Activated CD8-positive, alpha-beta memory T cell treated with anti-CD3 and anti-CD28 coated beads for 36 hours (primary cell): ENCODE data around the gene RIC3. TPM values are rescaled to one million over a fixed set of nuclear protein-coding genes. Genes with fewer than 3 reads are reported as not detected.

Experiments used
- CTCF ChIA-PET: fragments of 350-600 bp; sonication (Branson Sonifier 250); formaldehyde crosslinking; loops from one replicate; lab custom pipeline; 2021; ENCODE audit warnings: antibody characterized with exemption; lab: Charles Lee
- POLR2A ChIA-PET: fragments of 350-600 bp; sonication (Branson Sonifier 250); formaldehyde crosslinking; loops from one replicate; lab custom pipeline; 2021; ENCODE audit warnings: antibody characterized with exemption; lab: Charles Lee
- total RNA-seq, 2 experiments: library from RNA; stranded (reverse); gene quantifications; one replicate each; pipeline ENCODE4 v1.2.3, GENCODE V29; 2021

The RIC3 gene
- total RNA-seq, 2 experiments from 2014 or later = 8.0 to 9.8 TPM

GRCh38 chr11:8109675-8110074, 59.1 kb downstream of the RIC3 start:
- CTCF ChIA-PET = interaction anchor here (1.2 to 2.2 kb wide), 2 partner anchors 10 to 76 kb away, joined by 4 to 9 read pairs; no protein-coding TSS in a partner anchor
- POLR2A ChIA-PET = no interaction called here

DNA sequence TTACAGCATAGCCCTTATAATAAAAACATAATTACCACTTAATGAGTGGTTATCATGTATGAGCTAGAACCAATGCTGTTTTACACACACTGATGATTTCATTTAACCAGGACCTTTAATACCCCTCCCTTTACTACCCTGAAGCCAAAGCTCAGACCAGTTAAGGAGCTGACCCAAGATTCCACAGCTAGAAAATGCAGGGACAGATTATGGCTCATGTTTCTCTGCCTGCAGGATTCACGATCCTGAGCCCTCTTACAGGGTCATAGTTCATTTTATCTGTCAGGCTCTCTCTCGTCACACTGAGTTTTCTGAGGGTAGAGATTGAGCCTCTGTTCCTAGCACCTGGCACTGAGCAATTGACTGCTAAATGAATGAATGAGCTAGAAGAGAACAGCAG, 60.4 kb downstream of the RIC3 start:
- POLR2A ChIA-PET = no interaction called here
- CTCF ChIA-PET = interaction anchor here (0.6 to 1.6 kb wide), 3 partner anchors 9 to 297 kb away, joined by 4 to 5 read pairs (median 4); no protein-coding TSS in a partner anchor

DNA sequence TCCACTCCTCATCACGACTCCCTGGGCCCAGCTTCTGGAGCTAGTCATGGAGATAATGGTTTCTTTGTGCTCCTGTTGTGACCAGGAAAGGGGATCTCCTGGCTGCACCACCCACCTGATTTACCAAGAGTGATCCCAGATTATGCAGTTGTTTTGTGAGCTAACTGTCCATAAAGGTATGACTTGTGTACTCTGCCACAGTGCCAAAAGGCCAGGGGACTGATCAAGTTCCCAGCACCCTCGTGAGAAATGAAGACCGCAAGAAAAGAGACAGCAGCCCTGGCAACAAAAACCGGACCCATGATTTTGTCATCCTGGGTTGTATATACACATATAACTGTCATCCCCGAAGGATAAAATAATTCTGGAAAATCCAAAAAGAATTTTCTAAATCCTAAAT, 61.2 kb downstream of the RIC3 start:
- CTCF ChIA-PET = interaction anchor here (0.6 to 1.6 kb wide), 2 partner anchors 8 to 298 kb away, joined by 4 to 5 read pairs; no protein-coding TSS in a partner anchor

DNA sequence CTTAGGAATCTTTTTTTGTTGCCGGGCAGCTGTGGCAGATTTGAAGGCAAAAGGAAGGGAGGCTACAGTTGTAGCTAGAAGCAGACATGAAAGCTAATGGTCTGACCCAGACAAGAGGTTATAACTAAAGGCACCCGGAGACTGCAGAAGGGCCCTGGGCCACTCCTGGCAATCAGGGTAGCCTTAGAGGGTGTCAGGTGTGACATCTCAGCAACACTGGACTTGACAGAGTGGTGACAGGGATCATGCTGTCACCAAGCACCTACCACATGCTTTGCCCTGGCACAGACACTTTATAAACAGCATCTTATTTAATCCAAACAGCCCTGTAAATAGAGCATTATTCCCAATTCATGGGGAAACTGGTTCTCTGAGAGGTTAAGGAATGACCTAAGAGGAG, 62.1 kb downstream of the RIC3 start:
- ChIA-PET CTCF (no interaction called here), POLR2A (no interaction called here)

More for the DNA sequence above, 61.2 kb downstream of the RIC3 start:
- POLR2A ChIA-PET = no interaction called here

- POLR2A ChIA-PET = no interaction called here
- CTCF ChIA-PET = interaction anchor here (0.8 kb wide), 1 partner anchor 88 kb away, joined by 3 read pairs; no protein-coding TSS in a partner anchor
Measured at GRCh38 chr11:8105666-8106065, 63.2 kb downstream of the RIC3 start.

DNA sequence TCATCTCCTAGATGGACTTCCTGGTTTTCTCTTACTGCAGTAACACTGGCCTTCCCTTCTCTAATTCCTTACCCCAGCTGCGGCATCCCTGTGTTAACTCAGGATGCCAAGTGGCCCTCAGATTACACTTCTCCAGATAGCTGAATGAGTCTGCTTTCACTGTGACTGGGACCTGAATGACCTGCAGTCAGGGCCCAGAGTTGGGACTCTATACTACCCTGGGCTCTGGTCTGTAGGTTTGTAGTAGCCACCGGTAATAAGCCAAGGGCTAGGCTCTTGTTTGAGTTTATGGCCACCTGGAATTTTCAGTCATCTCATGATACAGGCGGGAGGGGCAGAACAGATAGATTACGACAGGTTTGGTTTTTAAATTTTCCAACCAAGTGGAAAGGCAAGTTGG, 63.7 kb downstream of the RIC3 start:
- ChIA-PET POLR2A (no interaction called here), CTCF (interaction anchor here (0.8 kb wide), 1 partner anchor 87 kb away, joined by 3 read pairs; no protein-coding TSS in a partner anchor)

DNA sequence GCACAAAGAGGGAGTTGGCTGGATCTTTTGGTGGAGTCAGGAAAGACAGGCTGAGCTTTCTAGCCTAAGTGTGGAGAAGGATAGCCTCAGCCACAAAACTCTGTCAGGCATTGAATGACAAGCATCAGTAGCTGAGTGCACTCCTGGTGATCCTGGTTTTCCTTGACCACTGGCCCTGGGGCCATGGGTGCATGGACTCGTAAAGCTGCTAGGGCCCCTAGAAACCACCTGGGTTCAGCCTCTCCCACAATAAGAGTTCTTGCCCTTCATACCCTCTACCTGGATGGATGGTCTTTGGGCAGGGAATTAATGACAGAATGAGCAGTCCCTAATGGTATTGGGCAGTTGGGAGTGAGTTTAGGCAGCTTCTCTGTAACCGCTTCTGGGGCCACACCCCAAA, 64.9 kb downstream of the RIC3 start:
- ChIA-PET CTCF (interaction anchor here (0.9 kb wide), 1 partner anchor 12 kb away, joined by 3 read pairs; no protein-coding TSS in a partner anchor), POLR2A (no interaction called here)

DNA sequence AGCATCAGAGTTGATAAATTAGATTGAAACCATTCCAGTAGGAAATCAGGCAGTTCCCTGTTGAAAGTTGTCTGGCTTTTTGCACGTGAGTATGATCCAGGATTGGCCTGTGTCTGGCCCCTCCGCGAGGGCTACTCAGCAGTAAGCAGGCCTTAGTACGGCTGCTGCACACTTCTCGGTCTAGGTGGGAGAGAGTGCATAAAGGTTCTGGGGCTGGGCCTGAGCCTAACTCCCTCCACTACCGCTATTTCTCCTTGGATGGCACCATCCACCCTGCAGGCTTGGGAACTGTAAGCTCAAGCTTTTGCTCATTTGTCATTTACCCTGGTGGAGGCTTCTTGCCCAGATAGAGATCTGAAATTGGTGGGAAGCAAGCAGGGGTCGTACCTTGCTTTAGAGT, 65.9 kb downstream of the RIC3 start:
- POLR2A ChIA-PET = no interaction called here

DNA sequence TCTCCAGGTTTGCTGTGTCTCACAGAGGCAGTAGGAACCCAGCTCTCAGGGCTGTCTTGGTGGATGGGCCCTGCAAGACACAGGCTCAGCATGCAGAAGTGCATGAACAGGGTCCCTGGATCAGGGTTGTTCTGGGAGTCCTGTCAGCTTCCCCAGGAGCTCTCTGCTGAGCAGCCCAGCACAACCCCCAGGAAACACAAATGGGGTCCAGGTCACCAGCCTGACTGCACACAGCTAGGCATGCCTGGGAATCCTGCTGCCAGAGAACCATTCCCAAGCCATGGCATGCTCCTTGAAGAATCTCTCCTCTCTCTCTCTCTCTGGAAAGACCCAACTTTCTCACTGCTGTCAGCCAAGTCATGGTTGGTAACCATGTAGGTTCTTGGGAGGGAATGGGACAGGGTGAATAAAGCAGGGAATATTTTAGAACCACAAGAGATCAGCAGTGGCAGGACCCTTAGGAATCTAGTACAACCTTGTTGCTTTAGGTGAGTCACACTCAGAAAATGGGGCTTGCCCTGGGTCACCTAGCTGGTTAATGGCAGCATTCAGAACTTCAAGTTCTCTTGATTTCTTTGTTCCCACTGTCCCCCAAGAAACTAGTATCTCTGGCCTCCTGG, 66.4 kb downstream of the RIC3 start:
- CTCF ChIA-PET = interaction anchor here (1.6 kb wide), 1 partner anchor 69 kb away, joined by 7 read pairs; no protein-coding TSS in a partner anchor
- POLR2A ChIA-PET = no interaction called here

More for the DNA sequence above, 65.9 kb downstream of the RIC3 start:
- CTCF ChIA-PET = interaction anchor here (1.6 kb wide), 1 partner anchor 70 kb away, joined by 7 read pairs; no protein-coding TSS in a partner anchor

- ChIA-PET POLR2A (no interaction called here), CTCF (interaction anchor here (1.0 to 3.0 kb wide), 3 partner anchors 11 to 95 kb away, joined by 3 to 23 read pairs (median 7); no protein-coding TSS in a partner anchor)
Measured at GRCh38 chr11:8101421-8101820, 67.4 kb downstream of the RIC3 start.

- ChIA-PET POLR2A (no interaction called here), CTCF (interaction anchor here (1.0 to 3.6 kb wide), 7 partner anchors 7 to 97 kb away, joined by 3 to 41 read pairs (median 8); no protein-coding TSS in a partner anchor)
Measured at GRCh38 chr11:8100605-8101004, 68.2 kb downstream of the RIC3 start.

DNA sequence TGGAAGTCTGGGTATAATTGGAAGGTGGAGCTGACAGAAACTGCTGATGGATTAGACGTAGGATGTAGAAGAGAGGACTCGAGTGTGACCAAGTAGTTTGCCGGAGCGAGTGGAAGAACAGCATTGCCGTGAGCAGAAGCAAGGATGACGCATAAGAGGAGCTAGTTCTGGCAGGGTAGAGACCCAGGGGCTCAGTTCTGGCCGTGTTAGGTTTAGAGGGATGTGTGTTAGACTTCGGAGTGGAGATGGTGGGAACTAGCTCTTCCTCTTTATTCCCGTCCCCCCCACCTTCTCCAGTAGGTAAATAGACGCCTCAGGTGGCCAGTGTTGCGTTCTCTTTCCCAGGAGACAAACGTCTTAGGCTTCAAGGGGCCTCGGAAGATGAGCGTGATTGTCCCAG, 68.7 kb downstream of the RIC3 start:
- ChIA-PET CTCF (interaction anchor here (1.0 to 3.6 kb wide), 11 partner anchors 8 to 208 kb away, joined by 3 to 41 read pairs (median 6); no protein-coding TSS in a partner anchor), POLR2A (no interaction called here)

DNA sequence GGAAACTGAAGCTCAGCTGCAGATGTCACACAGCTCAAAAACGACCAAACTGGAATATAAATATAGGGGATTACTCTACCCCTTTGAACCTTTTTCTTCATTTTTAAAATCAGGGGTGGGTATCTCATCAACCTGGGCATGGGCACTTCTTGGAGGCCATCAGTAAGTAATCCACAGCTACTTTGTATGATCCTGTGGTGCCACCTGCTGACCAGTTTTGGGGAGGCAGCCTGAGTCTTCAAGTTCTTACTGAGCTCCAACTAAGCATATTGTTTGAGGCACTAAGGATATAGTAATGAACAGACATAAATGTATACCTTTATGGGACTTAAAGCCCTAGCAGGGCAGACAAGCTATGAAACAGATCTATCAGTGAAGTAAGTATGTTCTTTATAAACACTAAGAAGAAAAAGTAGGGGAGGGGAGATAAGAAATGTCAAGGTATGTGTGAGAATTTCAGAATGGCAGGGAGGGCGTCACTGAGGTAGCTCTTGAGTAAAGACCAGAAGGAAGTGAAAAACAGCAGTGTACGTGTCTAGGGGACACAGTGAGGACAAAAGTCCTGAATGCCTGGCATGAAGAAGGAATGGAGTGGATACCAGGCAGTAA, 69.4 kb downstream of the RIC3 start:
- ChIA-PET CTCF (interaction anchor here (0.6 to 3.6 kb wide), 20 partner anchors 8 to 404 kb away, joined by 3 to 41 read pairs (median 4); no protein-coding TSS in a partner anchor), POLR2A (interaction anchor here (1.1 kb wide), 1 partner anchor 93 kb away, joined by 6 read pairs; no protein-coding TSS in a partner anchor)

- ChIA-PET POLR2A (interaction anchor here (1.1 kb wide), 1 partner anchor 92 kb away, joined by 6 read pairs; no protein-coding TSS in a partner anchor), CTCF (interaction anchor here (0.8 to 3.6 kb wide), 19 partner anchors 9 to 404 kb away, joined by 3 to 41 read pairs (median 4); no protein-coding TSS in a partner anchor)
Measured at GRCh38 chr11:8098879-8099278, 69.9 kb downstream of the RIC3 start.

- CTCF ChIA-PET = interaction anchor here (0.7 to 3.6 kb wide), 11 partner anchors 8 to 403 kb away, joined by 3 to 41 read pairs (median 8); no protein-coding TSS in a partner anchor
- POLR2A ChIA-PET = no interaction called here
Measured at GRCh38 chr11:8098361-8098760, 70.5 kb downstream of the RIC3 start.

DNA sequence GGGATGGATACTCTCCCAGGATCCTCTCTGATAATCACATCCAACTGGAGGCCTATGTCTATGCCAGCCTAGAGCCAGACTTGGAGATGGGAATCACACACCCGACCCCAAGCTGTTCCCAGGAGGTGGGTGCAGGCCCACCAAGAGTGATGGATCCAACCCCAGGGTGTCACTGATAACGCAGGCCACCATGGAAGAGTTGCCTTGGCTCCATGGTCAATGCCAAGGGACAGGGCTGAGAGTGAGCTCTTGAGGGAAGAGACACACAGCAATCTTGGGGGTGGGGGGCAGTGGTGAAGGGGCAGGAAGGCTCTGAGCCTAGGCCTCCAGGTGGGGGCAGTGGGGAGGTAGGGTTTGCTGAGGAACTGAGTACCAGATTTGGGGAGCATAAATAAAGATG, 70.9 kb downstream of the RIC3 start:
- ChIA-PET CTCF (interaction anchor here (0.7 to 3.6 kb wide), 4 partner anchors 8 to 372 kb away, joined by 3 to 41 read pairs (median 8); no protein-coding TSS in a partner anchor), POLR2A (no interaction called here)

DNA sequence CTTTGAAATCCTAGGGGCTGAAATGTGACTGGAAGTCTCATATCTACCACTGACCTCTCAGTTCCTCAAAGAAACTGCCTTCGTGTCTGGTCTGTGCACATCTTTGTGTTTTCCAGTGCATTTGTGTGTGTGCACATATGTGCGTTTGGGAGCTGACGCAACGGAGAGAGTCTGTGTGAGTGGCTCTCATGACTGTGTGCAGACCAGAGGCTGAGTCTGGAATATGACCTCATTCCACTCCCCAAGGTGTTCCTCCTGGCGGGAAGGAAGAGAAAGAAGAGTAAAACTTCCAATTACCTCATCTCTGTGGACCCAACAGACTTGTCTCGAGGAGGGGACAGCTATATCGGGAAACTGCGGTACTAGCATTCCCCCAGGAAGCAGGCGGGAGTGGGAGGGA, 71.4 kb downstream of the RIC3 start:
- POLR2A ChIA-PET = no interaction called here
- CTCF ChIA-PET = interaction anchor here (0.7 to 3.6 kb wide), 3 partner anchors 64 to 372 kb away, joined by 3 to 41 read pairs (median 3); no protein-coding TSS in a partner anchor

- CTCF ChIA-PET = interaction anchor here (0.9 to 1.2 kb wide), 2 partner anchors 64 to 83 kb away, joined by 3 to 5 read pairs; no protein-coding TSS in a partner anchor
Measured at GRCh38 chr11:8097062-8097461, 71.8 kb downstream of the RIC3 start.

DNA sequence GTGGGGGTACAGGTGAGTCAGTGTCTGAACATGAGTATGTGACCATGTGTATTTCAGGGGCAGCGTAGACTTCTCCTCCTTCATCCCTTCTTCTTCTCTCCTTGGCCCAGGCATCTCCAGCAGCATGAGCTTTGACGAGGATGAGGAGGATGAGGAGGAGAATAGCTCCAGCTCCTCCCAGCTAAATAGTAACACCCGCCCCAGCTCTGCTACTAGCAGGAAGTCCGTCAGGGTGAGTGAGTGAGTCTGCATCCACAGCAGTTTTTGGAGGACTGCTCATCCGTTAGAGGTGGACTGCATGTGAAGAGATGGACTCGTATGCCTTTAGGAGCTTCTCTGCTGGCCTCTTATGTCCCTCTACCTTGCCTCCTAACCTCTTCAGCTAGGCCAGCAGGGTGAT, 72.2 kb downstream of the RIC3 start:
- ChIA-PET POLR2A (no interaction called here), CTCF (interaction anchor here (0.9 to 1.2 kb wide), 3 partner anchors 25 to 83 kb away, joined by 3 to 5 read pairs (median 3); no protein-coding TSS in a partner anchor)

More at GRCh38 chr11:8097062-8097461, 71.8 kb downstream of the RIC3 start:
- POLR2A ChIA-PET = no interaction called here
